HEK293 (cell line): Measurements from ENCODE around the gene IL3.

Source experiments
- SCRT2 ChIP-seq: fragments of 450-650 bp; formaldehyde crosslinking; IDR thresholded peaks from 2 replicates; pipeline ENCODE4 v1.5.1; 2016; ENCODE audit warnings: missing biosample characterization, missing genetic modification characterization
- ZBTB7A ChIP-seq: fragments of 450-650 bp; formaldehyde crosslinking; IDR thresholded peaks from 2 replicates; pipeline ENCODE4 v1.5.1; 2016; ENCODE audit warnings: low read depth, missing biosample characterization, missing genetic modification characterization
- ZNF184 ChIP-seq: fragments of 450-650 bp; IDR thresholded peaks from 2 replicates; pipeline ENCODE4 v1.5.1; 2018; ENCODE audit warnings: missing biosample characterization, mild to moderate bottlenecking, missing genetic modification characterization
- ZNF510 ChIP-seq: fragments of 450-650 bp; formaldehyde crosslinking; IDR thresholded peaks from 2 replicates; pipeline ENCODE4 v1.5.1; 2018; ENCODE audit warnings: mild to moderate bottlenecking, missing genetic modification characterization, missing biosample characterization; ENCODE audit not compliant: insufficient replicate concordance
- ZNF521 ChIP-seq: fragments of 450-650 bp; formaldehyde crosslinking; IDR thresholded peaks from 2 replicates; pipeline ENCODE4 v1.5.1; 2017; ENCODE audit warnings: missing biosample characterization, mild to moderate bottlenecking, missing genetic modification characterization
- ZNF768 ChIP-seq: fragments of 450-650 bp; formaldehyde crosslinking; IDR thresholded peaks from 2 replicates; pipeline ENCODE4 v1.5.1; 2018; ENCODE audit warnings: missing biosample characterization, mild to moderate bottlenecking, missing genetic modification characterization
- TF ChIP-seq, protein P1 (sequence below): fragments of 450-650 bp; formaldehyde crosslinking; IDR thresholded peaks from 2 replicates; pipeline ENCODE4 v1.5.1; 2016; ENCODE audit warnings: missing biosample characterization, missing genetic modification characterization, low read depth
- TF ChIP-seq, protein P2 (sequence below): fragments of 450-650 bp; formaldehyde crosslinking; IDR thresholded peaks from 2 replicates; pipeline ENCODE4 v1.5.1; 2016; ENCODE audit warnings: missing biosample characterization, missing genetic modification characterization
- TF ChIP-seq, protein P3 (sequence below): fragments of 450-650 bp; formaldehyde crosslinking; IDR thresholded peaks from 2 replicates; pipeline ENCODE4 v1.5.1; 2016; ENCODE audit warnings: missing biosample characterization, missing genetic modification characterization, low read depth

DNA sequence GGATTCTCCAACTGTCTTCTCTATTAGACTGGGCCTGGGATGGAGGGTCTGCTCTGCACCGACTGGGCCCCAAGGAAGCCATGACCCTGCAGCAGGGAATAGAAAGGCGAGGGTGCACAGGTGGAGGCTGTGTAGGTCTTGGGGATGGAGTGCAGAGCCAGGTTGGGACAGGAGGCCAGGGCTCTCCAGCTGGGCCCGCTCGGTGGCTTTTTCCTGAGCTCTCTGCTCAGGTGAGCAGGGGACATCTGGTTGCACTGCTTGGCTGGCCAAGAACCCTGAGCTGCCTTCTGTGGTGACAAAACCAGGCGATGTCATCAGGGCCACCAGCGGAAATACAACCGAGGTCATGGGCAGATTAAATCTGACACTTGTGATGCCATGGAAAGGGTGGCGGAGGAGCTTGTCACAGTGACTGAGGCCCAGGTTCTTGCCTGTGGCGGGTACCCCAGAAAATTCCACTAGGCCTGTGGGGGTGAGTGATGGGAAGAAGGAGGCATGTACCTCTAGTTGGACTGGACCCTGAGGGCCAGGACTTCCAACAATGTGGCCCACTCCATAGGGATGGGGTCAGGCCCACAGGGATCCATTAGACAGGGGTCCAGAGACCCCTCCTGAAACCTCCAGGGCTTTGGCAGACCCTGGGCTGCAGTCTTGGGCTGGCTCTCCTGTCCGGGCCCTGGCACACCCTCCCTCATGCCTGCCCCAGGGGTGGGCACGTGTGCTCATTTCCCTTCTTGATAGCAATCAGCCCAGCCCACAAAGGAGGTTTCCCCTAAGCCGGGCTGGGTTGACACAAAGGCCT is 4.4 kb upstream of the IL3 start:
- no peak for TF ChIP-seq SCRT2
- no peak for TF ChIP-seq ZNF510
- TF ChIP-seq, protein P1, sequence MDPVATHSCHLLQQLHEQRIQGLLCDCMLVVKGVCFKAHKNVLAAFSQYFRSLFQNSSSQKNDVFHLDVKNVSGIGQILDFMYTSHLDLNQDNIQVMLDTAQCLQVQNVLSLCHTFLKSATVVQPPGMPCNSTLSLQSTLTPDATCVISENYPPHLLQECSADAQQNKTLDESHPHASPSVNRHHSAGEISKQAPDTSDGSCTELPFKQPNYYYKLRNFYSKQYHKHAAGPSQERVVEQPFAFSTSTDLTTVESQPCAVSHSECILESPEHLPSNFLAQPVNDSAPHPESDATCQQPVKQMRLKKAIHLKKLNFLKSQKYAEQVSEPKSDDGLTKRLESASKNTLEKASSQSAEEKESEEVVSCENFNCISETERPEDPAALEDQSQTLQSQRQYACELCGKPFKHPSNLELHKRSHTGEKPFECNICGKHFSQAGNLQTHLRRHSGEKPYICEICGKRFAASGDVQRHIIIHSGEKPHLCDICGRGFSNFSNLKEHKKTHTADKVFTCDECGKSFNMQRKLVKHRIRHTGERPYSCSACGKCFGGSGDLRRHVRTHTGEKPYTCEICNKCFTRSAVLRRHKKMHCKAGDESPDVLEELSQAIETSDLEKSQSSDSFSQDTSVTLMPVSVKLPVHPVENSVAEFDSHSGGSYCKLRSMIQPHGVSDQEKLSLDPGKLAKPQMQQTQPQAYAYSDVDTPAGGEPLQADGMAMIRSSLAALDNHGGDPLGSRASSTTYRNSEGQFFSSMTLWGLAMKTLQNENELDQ (tag by site-specific recombination): no peak
- TF ChIP-seq, protein P2, sequence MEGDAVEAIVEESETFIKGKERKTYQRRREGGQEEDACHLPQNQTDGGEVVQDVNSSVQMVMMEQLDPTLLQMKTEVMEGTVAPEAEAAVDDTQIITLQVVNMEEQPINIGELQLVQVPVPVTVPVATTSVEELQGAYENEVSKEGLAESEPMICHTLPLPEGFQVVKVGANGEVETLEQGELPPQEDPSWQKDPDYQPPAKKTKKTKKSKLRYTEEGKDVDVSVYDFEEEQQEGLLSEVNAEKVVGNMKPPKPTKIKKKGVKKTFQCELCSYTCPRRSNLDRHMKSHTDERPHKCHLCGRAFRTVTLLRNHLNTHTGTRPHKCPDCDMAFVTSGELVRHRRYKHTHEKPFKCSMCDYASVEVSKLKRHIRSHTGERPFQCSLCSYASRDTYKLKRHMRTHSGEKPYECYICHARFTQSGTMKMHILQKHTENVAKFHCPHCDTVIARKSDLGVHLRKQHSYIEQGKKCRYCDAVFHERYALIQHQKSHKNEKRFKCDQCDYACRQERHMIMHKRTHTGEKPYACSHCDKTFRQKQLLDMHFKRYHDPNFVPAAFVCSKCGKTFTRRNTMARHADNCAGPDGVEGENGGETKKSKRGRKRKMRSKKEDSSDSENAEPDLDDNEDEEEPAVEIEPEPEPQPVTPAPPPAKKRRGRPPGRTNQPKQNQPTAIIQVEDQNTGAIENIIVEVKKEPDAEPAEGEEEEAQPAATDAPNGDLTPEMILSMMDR: no peak
- no peak for TF ChIP-seq ZNF521 (tag by site-specific recombination)
- TF ChIP-seq, protein P3, sequence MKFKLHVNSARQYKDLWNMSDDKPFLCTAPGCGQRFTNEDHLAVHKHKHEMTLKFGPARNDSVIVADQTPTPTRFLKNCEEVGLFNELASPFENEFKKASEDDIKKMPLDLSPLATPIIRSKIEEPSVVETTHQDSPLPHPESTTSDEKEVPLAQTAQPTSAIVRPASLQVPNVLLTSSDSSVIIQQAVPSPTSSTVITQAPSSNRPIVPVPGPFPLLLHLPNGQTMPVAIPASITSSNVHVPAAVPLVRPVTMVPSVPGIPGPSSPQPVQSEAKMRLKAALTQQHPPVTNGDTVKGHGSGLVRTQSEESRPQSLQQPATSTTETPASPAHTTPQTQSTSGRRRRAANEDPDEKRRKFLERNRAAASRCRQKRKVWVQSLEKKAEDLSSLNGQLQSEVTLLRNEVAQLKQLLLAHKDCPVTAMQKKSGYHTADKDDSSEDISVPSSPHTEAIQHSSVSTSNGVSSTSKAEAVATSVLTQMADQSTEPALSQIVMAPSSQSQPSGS (tag by site-specific recombination): no peak
- no peak for TF ChIP-seq ZNF184 (tag by site-specific recombination)
- TF ChIP-seq ZNF768 (tag by site-specific recombination): no peak
- no peak for TF ChIP-seq ZBTB7A (tag by site-specific recombination)
